H1 (cell line): ENCODE measurements around the gene DDR2. TPM values are rescaled to one million over a fixed set of nuclear protein-coding genes. Genes with fewer than 3 reads are reported as not detected.

Source experiments
- JUND ChIP-seq: IDR thresholded peaks from 2 replicates; pipeline ENCODE4 v1.6.1; 2011; ENCODE audit warnings: mild to moderate bottlenecking, improper control_type of control experiment, low read length
- RFX5 ChIP-seq: IDR thresholded peaks from 2 replicates; pipeline ENCODE4 v1.6.1; 2011; ENCODE audit warnings: low read depth, low read length, improper control_type of control experiment, borderline replicate concordance
- polyA plus RNA-seq, 7 experiments: library from polyadenylated mRNA; depleted of rRNA in 3 of 7; stranded (reverse) in 5 of 7; unstranded in 2 of 7; fragments of >200 nt in 5 of 7; fragments of 200-250 nt in 2 of 7; gene quantifications; 1 replicate in 5 of 7; 2 replicates in 1 of 7; 4 replicates in 1 of 7; pipeline versions ENCODE4 v1.2.1 to v1.2.3, GENCODE V29; 2011 to 2013; ENCODE audit warnings: missing spikeins in 2 of 7, mixed read lengths in 2 of 7
- total RNA-seq: library from RNA; stranded (reverse); fragmentation: NEBNext Ultra II Directional; extraction: Animal tissue kit (Norgen Biotek cat#: 25700); gene quantifications from 2 replicates; pipeline ENCODE4 v1.2.1, GENCODE V29; 2021

The DDR2 gene
- total and polyA plus RNA-seq, 2 of the 8 experiments (the other 6 are each of a cell fraction or from before 2014, with no cell fraction given): 1.00 to 2.1 TPM

DNA sequence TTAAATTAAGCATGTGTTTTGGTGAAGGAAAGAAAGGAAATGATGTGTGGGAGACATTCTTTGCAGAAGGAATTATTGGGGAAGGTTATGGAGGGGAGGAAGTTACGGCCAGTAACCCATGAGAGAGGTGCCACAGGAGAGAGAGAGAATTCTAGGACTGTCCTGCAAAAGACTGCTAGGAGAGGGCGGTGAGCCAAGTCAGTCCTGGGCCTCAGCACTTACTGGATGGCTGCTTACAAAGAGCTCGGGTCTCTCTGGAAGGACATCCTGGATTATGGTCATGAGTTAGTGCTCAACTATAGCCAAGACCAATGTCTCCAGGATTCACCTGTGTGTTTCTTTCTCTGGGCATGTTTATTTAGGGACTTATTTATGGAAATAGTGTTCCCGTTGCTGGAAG lies 83.9 kb downstream of the DDR2 start (continued):
- TF ChIP-seq JUND: no peak
- no peak for TF ChIP-seq RFX5
